K562 (cell line): ENCODE measurements around the gene LYAR. TPM values are rescaled to one million over a fixed set of nuclear protein-coding genes. Genes with fewer than 3 reads are reported as not detected.

Source experiments
- CBFA2T2 ChIP-seq: fragments of 450-650 bp; conservative IDR thresholded peaks from 2 replicates; pipeline ENCODE4 v1.6.1; 2017; ENCODE audit warnings: mild to moderate bottlenecking
- CBX2 ChIP-seq: fragments of 200-600 bp; sonication (generic); IDR thresholded peaks from one replicate; pipeline ENCODE4 v1.6.1; 2012; ENCODE audit warnings: mild to moderate bottlenecking, low read length, inconsistent platforms; ENCODE audit not compliant: insufficient read depth, poor library complexity, severe bottlenecking
- CCAR2 ChIP-seq: fragments of 200-400 bp; formaldehyde crosslinking; IDR thresholded peaks from 2 replicates; pipeline ENCODE4 v1.6.1; 2017; ENCODE audit warnings: mild to moderate bottlenecking, low read depth, low read length
- ETV5 ChIP-seq: sonication (generic); formaldehyde crosslinking; IDR thresholded peaks from 2 replicates; pipeline ENCODE4 v1.4.0; 2020; ENCODE audit warnings: low read depth, mild to moderate bottlenecking, missing genetic modification reagents
- HDAC8 ChIP-seq: fragments of 450-650 bp; IDR thresholded peaks from 2 replicates; pipeline ENCODE4 v1.6.1; 2016; ENCODE audit warnings: mild to moderate bottlenecking, missing genetic modification characterization, moderate library complexity, missing compliant biosample characterization
- MAFF ChIP-seq: IDR thresholded peaks from 2 replicates; pipeline ENCODE4 v1.6.1; 2012; ENCODE audit warnings: low read length, improper control_type of control experiment
- MAFG ChIP-seq: fragments of 450-650 bp; conservative IDR thresholded peaks from 2 replicates; pipeline ENCODE4 v1.6.1; 2016; ENCODE audit warnings: missing genetic modification characterization, missing compliant biosample characterization
- MGA ChIP-seq: fragments of 450-650 bp; IDR thresholded peaks from 2 replicates; pipeline ENCODE4 v1.6.1; 2016; ENCODE audit warnings: mild to moderate bottlenecking, moderate library complexity
- PHF21A ChIP-seq: fragments of 450-650 bp; IDR thresholded peaks from 2 replicates; pipeline ENCODE4 v1.6.1; 2017; ENCODE audit warnings: low read depth, borderline replicate concordance
- TFE3 ChIP-seq: fragments of 450-650 bp; formaldehyde crosslinking; IDR thresholded peaks from 2 replicates; pipeline ENCODE4 v1.4.0; 2020; ENCODE audit warnings: mild to moderate bottlenecking, mixed read lengths
- TRIM25 ChIP-seq: fragments of 450-650 bp; IDR thresholded peaks from 2 replicates; pipeline ENCODE4 v1.7.0; 2016; ENCODE audit warnings: borderline replicate concordance
- ZNF395 ChIP-seq: fragments of 200-800 bp; sonication (Bioruptor generic); IDR thresholded peaks from 2 replicates; pipeline ENCODE4 v1.6.1; 2017; ENCODE audit warnings: missing genetic modification characterization, missing compliant biosample characterization
- polyA plus RNA-seq, 8 experiments: library from polyadenylated mRNA; depleted of rRNA in 4 of 8; stranded (reverse) in 5 of 8; unstranded in 3 of 8; fragments of >200 nt; fragmentation: Nextera tagmentation in 2 of 8; fragmentation: Illumina TruSeq in 1 of 8; extraction: Ambion mirVana in 2 of 8; extraction: Trizol in 1 of 8; gene quantifications; 2 replicates each; pipeline versions ENCODE4 v1.2.1 to v1.2.3, GENCODE V29; 2011 to 2014; ENCODE audit warnings: inconsistent platforms in 1 of 8, missing spikeins in 1 of 8
- total RNA-seq, 7 experiments: library from RNA; depleted of rRNA in 6 of 7; stranded (reverse); fragments of >200 nt in 6 of 7; fragmentation: Illumina TruSeq in 2 of 7; extraction: Trizol in 2 of 7; gene quantifications; 2 replicates each; pipeline versions ENCODE4 v1.2.1 to v1.2.3, GENCODE V29; 2011 to 2021; ENCODE audit warnings: low replicate concordance in 1 of 7

The LYAR gene
- total and polyA plus RNA-seq, 9 of the 15 experiments (the other 6 are each of a cell fraction or from before 2014, with no cell fraction given) = 28.3 to 172 (median 127) TPM

GRCh38 chr4:4245172-4245571, 44.8 kb downstream of the LYAR start (continued):
- TF ChIP-seq MGA (no peak), ZNF395 (CRISPR knock-in tag) (no peak), MAFG (tag) (no peak), CBX2 (no peak), CBFA2T2 (no peak), PHF21A (no peak), HDAC8 (tag) (no peak), MAFF (no peak), TRIM25 (no peak), TFE3 (CRISPR knock-in tag) (no peak), CCAR2 (no peak), ETV5 (CRISPR knock-in tag) (no peak)
